ENCODE data around the gene RPGRIP1L. TPM values are rescaled to one million over a fixed set of nuclear protein-coding genes. Genes with fewer than 3 reads are reported as not detected.

RPGRIP1L gene
- total RNA-seq, 1 donor: 19.5 TPM

DNA sequence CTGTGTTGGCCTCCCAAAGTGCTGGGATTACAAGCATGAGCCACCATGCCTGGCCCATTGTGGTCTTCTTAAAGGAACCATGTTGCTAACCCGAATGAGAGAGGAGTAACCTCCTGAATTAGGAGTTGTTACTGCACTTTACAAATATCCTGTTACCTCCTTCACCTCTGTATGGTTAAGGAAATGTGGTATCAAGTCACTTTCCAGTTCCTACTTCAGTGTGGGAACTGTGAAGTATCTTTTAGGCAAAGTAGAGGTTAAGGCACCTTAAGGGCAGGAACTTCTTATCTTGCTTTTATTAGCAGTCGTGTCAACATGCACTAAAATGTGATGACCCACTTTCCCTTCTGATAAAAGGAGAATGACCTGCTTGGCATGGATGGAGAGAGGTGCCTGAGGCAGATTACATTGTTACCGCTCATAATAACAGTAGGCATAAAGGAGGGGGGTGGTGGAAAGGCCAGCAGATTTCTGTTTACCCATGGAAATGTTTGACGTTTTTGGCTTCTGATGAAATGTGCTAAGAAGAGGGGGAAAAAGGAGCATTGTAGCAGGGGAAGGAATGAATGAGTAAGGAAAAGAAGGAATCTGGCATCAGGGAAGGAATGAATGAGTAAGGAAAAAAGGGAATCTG, 28.8 kb upstream of the RPGRIP1L start:
- TF ChIP-seq CTCF (IDR thresholded peaks at IDR 0.05; ENCODE audit: insufficient read depth, low read length): no peak
- DNase-seq (ENCODE audit: low read depth): peak; percentile 55
- H3K4me3 ChIP-seq (ENCODE audit: low read depth, low read length): no peak overlapping the region

GRCh38 chr16:53730693-53731092, 27.0 kb upstream of the RPGRIP1L start:
- DNase-seq (ENCODE audit: low read depth): peak; percentile 34
- no peak for TF ChIP-seq CTCF (IDR thresholded peaks at IDR 0.05; ENCODE audit: insufficient read depth, low read length)
- no peak overlapping the region for H3K4me3 ChIP-seq (ENCODE audit: low read depth, low read length)

DNA sequence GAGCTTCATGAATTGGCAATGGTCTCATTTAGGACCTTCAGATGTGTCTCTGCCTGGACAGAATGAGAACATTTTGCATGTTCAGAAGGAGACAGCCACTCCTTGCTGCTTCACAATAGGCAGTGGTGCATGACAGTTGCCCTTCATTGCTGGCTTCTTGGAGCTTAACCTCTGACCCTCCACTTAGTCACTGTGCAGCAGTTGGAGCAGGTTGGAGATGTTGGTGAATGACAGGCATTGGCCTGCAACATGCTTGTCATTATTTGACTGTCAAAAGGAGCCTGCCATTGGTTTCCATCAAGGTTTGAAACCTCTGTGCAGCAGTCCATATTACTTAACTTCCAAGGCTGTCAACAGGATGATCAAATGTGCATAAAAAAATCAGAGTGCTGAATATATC, 23.0 kb upstream of the RPGRIP1L start:
- no peak overlapping the region for H3K4me3 ChIP-seq (ENCODE audit: low read depth, low read length)
- no peak for TF ChIP-seq CTCF (IDR thresholded peaks at IDR 0.05; ENCODE audit: insufficient read depth, low read length)
- no peak for DNase-seq (ENCODE audit: low read depth)

GRCh38 chr16:53721017-53721416, 17.4 kb upstream of the RPGRIP1L start:
- DNase-seq (ENCODE audit: low read depth): no peak
- no peak for TF ChIP-seq CTCF (IDR thresholded peaks at IDR 0.05; ENCODE audit: insufficient read depth, low read length)
- H3K4me3 ChIP-seq (ENCODE audit: low read depth, low read length): no peak overlapping the region

- no peak overlapping the region for H3K4me3 ChIP-seq (ENCODE audit: low read depth, low read length)
- TF ChIP-seq CTCF (IDR thresholded peaks at IDR 0.05; ENCODE audit: insufficient read depth, low read length): no peak
- no peak for DNase-seq (ENCODE audit: low read depth)
These were observed 13.9 kb upstream of the RPGRIP1L start for GRCh38 chr16:53717577-53717976.

GRCh38 chr16:53715023-53715384, 11.3 kb upstream of the RPGRIP1L start:
- no peak for DNase-seq (ENCODE audit: low read depth)
- TF ChIP-seq CTCF (IDR thresholded peaks at IDR 0.05; ENCODE audit: insufficient read depth, low read length): no peak
- no peak overlapping the region for H3K4me3 ChIP-seq (ENCODE audit: low read depth, low read length)
